HL-60/S4 (cell line): Measurements from ENCODE around the gene BRSK1.

ENCODE experiments used
- in situ Hi-C: fragments of 300-500 bp; cut with MboI; formaldehyde crosslinking; loops from 2 replicates; pipeline ENCODE4 v1.14.3; 2022; ENCODE audit warnings: low sequenced_read_pairs

BRSK1 gene

DNA sequence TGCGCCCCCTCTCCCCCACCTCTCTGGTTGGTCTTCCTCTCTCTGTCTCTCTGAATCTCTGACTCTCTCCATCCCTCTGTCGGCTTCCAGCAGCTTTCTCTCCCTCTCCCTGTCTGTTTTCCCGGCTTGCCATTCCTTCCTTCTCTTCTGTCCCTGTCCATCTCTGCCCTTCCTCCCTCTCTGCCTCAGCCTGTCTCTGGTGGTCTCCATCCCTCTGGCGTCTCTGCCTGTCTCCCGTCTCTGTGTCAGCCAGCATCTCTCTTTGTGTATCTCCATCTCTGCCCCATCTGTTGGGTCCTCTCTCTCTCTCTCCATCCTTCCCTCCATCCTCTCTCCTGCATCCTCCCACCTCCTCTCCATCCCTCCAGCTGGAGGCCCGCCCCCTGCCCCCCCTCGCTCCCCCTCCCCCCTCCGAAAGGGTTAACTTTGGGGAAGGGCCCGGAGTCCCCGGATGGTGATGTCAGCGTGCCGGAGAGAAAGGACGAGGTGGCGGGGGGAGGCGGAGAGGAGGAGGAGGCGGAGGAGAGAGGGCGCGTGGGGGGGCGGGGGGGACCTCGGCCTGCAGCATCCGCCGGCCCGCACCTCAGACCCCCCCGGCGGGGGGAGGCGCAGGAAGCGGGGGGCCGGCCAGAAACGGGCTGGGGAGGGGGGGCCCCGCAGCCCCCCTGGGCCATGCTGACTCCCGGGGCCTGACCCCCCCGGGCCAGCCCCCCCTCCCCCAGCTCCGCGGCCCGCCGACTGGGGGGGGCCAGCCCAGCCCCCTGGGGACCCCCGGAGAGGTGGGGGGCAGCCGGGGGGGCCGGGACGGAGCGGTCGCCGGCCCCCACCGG, at the start of gene BRSK1:
TSS of gene BRSK1 (plus strand) at position 450 of the 830 bp plus-strand sequence. CDS start 446 bp downstream, outside the sequence.
- in situ Hi-C loops: no loop called here

- in situ Hi-C loops: no loop called here
Observed at GRCh38 chr19:55238030-55238429, 45.8 kb upstream of the BRSK1 start.

DNA sequence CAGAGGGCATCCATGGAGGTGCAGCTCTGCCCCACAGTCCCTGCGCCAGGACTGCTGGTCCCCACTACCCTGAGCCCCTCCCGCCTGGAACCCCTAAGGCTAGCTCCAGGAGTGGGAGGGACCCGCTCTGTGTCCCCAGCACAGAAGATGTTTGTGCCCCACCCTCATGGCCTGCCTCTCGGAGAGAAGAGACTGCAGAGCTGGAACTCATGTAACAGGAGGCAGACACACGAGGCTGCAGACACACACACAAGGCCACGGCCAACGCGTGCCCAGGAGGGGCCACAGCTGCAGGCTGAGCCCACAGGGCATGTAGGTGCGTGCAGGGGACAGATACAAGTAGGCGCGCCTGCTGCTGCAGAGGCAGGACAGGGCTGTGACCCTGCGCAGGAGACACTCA, 44.8 kb upstream of the BRSK1 start:
- in situ Hi-C loops: no loop called here

GRCh38 chr19:55240713-55241020, 43.1 kb upstream of the BRSK1 start:
- in situ Hi-C loops: no loop called here

DNA sequence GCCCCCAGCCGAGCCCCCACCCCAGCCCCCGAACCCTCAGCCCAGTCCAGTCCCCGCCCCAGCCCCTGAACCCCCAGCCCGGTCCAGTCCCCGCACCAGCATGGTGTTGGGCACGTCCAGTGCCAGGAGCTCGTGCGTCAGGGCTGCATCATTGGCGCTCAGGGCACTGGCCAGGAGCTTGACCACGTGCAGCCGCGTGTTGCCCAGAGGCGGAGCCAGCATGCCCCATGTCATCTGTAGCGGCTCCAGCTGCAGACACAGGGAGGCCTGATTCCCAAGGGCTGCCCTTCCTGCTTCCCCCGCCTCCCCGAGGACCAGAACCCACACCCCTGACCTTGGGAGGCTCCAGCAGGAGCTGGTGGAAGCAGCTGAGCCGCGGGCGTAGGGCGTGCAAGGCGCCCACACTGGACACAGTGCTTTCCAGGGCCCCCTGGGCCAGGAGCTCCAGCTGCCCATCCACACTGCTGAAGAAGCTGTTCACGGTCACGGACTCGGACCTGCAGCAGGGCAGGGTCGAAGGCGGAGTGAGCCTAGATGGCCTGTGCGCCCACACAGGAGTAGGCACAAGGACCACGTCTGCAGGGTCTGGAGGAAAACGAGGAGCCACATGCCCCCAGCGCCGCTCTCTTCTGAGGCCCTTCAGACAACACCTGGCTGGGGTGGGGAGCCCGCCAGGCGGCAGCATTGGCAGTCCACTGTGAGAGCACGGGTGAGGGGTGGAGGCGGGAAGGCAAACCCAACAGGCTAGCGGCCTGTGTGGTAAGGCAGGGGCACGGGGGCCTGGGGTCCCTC, 42.5 kb upstream of the BRSK1 start:
- in situ Hi-C loops: no loop called here

DNA sequence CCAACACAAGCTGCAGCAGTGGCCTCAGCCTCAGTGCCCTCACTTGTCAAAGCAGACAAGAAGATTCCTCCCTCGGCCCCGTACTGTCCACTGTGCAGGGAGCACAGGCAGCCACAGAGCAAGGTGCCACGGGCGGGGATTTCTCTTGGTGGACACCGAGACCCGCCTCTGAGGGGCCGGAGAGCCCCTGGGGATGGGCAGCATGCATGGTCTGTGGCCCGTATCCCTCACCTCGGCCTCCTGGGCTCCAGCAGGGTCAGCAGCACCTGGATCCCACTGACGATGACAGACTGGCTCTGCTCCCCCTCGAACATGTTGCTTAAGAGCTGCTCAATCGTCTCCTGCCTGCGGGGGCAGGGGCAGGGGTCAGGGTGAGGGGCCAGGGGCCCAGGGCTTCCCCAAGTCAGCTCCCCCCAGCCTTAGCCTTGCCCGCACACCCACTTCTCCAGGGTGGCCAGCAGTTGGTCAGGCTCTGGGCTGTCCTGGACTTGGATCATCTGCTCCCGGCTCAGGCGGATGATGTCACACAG, 41.8 kb upstream of the BRSK1 start:
- in situ Hi-C loops: no loop called here

DNA sequence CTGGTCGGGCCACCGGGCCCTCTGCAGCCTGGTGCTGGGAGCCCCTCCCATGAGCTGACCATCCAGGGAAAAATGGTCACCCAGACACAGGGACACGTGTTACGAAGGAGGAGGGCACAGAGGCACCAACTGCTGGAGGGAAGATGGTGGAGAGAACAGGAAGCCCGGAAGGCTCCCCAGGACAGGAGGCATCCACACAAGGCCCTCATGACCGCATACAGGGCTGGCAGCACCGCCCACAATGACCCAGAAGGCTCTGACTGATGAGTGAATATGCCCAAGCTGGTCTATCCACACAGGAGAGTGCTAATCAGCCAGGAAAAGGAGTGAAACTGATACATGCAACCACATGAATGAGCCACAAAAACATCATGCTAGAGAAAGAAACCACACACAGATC, 41.3 kb upstream of the BRSK1 start:
- in situ Hi-C loops: no loop called here

DNA sequence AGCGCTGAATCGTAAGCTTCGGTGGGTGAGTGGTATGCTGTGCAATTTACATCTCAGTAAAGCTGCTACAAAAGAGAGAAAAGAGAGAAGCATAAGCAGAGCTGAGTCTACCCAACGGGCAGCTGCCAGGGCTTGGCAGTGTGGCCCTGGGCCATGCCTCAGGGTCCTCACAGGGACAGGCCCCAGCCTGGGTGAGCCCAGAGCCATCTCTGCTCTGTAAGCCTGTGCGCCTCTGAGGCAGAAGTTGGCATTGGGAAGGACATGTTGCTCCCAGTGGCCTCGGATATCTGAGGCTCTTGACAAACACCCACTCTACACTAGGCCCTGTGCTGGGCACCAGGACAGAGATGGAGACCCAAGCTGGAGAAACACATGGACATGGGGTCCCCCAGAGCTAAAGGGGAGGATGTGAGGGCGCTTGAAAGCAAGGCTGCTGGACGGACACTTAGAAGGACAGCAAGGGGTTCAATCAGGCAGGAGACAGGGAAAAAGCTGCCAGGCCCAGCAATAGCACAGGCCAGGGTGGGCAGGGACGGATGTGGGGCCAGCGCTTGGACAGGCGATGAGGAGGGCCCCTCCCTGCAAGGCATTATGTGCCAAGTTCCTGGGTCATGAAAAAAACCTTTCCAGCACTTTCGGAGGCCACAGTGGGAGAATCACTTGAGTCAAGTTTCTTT, 39.7 kb upstream of the BRSK1 start:
- in situ Hi-C loops: no loop called here

DNA sequence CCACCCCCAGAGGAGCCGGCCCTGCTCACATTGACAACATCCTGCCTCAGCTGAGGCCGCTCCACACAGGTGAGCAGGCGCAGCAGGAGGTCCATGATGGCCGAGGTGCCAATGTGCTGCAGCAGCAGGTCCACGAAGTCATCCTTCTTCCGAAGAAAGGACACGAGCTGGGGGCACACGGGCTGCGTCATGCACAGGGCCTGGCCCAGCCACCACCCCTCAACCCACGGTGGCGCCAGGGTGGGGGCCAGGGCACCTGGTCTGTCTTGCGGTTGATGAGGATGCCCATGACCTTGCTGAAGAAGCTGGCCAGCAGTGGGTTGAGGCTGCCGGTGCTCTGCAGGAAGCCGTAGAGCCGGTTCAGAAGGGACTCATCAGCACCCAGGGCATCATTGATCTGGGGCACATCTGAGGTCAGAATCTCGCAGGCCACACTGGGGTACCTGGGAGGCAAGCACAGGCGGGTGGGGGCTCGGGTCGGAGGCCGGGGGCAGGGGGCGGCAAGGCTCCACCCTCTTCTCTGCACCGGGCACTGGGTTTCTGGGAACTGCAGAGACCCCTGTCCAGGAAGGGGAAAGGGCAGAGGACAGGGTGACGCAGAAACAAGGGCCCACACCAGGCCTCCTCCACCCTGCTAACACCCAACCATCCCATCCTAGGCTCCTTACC, 38.4 kb upstream of the BRSK1 start:
- in situ Hi-C loops: no loop called here

- in situ Hi-C loops: no loop called here
Observed at GRCh38 chr19:55246462-55247451, 37.0 kb upstream of the BRSK1 start.

DNA sequence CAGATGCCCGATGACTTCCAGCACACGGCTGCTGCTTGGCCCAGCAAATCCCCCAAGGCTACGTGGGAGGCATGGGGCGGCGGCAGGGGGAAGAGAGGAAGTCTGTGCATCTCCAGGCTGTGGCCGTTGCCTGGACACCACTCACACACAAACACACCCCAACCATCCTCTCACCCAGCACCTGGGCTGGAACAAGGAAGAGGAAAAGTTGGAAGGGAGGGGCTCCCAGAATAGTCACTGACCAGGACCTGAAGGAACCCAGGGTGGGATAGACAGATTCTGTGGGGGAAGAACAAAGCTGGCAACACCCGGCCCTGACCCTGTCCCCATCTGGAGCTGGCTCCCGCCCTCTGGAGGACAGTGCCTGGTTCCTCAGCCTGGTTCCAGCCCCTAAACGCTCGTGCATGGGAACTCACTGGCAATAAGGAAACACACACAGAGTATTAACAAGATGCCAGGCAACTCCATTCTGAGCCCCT, 36.1 kb upstream of the BRSK1 start:
- in situ Hi-C loops: no loop called here

- in situ Hi-C loops: no loop called here
Observed at GRCh38 chr19:55248166-55248675, 35.6 kb upstream of the BRSK1 start.

DNA sequence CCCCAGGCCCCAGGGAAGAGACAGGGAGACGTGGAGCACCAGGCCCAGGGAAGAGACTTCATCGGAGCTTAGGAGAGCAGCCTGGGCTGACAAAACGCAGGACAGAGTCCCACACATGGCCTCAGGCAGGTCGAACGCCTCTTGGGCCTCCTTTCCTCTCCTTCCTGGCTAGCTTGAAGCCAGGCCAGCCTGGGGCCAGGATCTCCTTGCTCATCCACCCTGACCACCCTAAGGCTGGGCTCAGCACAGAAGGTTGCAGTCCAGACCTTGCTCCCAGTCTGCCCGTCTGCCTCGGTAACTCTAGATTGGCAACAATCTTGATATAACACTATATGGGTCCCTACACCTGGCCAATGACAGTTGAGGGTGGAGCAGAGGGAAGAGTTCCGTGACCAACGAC, 35.1 kb upstream of the BRSK1 start:
- in situ Hi-C loops: no loop called here

DNA sequence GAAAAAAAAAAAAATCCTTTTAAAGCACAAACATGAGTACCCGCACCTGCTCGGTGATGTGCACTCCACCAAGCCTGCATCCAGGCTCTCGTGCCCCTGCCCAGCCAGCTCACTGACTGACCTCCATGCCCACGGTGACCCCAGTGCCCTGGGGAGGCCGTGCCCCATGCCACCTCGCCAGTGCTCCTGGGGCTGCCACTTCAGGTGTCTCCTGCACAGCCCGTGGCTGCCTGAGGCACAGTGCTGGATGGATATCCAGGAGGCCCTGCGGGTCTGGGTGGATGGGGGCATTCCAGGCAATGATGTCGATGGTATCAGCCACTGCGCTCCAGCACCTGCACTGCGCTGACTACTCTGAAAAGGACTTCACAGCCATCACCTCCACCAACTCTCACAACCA, 34.0 kb upstream of the BRSK1 start:
- in situ Hi-C loops: no loop called here

GRCh38 chr19:55250262-55251036, 33.3 kb upstream of the BRSK1 start:
- in situ Hi-C loops: no loop called here

DNA sequence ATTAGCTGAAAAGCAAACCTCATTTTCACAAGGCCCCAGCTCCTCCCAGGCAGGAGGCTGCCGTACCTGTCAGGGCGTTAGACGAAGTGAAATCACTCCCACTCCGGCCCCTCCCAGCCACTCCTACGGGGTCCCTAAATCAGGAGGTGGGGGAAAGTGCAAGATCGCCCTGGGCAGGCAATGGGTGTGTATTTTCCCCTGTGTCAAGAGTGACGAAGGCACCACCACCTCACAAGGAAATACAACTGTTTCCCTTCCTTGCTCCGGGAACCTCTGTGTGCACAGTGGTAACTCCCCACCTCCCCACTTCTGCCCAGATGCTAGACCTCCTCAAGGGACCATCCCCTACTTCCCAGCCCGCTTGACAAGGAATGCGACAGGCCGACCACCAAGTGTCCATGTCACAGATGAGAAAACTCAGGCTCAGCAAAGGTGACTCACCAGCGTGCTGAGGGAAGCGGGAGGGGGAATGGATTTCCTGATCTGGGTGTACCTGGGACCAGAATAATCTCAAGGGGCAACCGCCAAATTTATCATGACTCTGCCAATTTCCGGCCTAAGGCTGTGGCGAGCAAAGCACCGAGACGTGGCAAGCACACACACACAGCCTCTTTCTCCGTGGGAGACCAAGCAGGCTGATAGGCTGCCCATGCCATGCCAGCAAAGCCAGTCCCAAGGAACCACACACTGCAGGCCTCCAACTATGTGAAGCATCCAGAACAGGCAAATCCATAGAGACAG, 32.3 kb upstream of the BRSK1 start:
- in situ Hi-C loops: no loop called here

DNA sequence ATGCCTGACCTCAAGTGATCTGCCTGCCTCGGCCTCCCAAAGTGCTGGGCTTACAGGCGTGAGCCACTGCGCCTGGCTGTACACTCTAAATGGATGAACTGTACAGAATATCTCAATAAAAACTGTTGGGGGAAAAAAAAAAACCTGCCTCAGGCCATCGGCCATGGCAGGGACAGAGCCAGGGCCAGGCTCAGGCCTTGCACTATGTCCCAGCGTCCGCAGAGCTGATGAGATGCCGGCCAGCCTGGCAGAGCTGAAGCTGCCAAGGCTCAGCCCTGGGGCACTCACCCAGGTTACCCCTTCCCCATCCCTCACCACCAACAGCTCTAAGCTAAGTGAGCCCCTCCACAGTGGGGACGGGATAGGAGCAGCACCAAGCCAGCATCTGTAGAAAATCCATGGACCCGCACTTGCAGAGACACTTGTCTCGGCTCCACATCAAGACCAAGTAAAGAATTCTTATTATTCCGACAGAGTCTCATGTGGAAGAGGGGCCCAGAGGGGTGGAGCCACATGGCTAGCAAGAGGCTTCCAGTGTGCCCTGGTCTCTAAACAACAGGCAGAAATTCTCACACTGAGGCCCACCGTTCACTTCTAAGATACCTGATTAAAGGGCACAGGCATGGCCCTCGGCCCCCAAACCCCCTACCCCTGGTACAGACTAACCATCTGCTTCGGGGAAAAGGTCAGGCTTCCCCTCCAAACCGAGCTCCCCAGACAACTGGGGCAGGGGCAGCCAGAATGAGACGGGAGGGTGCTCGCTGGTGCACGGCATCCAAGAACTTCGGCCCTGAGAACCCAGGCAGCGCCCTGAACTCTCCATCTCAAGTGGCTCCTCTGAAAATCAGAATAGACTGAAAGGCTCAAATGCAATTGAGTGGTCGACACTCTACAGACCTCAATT, 30.8 kb upstream of the BRSK1 start:
- in situ Hi-C loops: no loop called here
